ENCODE data around the gene CCDC88C.

CCDC88C gene

DNA sequence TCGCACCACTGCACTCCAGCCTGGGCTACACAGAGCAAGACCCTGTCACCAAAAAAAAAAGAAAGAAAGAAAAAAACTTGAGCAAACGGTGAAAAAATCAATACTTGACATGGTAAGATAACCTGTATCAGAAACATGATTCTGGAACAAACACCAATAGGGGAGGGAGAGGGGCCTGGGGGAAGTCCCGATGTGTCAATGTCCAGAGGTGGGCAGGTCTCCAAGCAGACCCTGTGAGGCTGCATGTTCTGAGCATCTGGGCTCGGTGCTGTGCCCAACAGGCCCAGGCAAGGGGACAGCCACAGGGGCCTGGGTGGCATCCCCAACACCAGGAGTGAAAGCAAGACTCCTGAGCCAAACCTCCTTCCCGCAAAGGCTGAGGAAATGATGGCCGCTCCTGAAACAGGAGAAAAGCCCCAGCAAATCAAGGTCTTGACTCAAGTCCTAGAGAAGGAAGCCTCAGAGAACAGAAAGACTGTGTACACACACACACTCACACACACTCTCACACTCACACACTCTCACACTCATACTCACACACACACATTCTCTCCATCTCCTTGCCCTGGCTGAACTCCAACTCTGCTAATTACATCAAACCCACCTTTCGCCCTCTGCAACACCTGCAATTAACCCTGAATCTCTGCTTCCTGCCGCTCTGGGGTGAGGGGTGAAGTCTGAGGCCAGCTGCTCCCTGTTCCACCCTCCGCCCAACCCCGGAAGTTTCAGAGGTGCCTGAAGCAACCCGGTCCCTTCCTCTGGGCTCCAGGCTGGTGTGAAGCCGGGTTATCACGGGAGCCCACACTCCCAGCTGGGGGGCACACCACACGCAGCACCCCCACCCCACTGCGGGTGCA, 20.4 kb downstream of the CCDC88C start:
- peak; percentile 52 for DNase-seq

DNA sequence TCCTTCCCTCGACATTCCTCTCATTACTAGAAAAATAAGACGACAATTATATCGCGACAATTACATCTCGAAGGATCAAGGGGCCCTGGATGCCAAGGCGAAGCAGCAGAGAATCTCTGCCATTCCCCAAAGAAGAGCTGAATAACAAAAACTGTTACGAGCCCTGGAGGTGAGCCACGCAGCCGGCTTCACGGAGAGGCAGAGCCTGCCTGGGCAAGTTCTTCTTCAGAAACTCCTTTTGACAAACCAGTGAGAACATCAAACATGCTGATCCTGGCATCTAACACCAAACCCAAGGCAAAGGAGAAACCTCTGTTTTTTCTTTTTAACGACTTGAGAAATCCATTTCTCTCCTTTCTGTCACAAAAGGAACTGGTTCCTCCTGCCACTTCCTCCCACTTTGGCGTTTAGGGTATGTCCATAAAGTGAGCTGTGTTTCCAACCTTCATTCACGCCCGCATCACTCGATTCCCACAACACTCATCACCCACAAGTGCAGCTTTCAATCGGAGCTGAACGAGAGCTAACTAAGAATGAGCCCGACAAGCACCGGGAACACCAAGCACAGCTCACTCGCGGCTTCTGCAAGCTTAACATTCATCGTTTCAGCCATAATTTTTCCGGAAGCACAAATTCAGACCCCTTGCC, 21.5 kb downstream of the CCDC88C start:
- DNase-seq, result peak; percentile 58

DNA sequence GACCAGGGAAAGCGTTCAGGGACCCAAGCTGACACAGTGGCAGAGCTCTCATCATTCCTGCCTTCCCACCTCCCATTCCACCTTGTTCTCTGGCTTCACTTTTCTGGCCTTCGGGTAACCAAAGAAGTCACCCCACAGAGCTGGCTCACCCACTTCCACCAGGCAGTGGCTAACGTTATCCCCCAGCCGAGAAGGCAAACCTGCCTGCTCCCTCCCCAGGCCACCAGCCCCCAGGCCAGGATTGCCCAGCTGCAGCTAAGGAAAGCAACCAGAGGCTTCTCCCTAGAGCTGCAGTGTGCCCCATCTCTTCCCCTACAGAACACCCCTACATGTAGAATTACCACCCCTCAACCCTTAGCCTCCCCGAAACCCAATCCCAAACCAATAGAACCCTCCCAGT, 22.2 kb downstream of the CCDC88C start:
- no peak for DNase-seq

DNA sequence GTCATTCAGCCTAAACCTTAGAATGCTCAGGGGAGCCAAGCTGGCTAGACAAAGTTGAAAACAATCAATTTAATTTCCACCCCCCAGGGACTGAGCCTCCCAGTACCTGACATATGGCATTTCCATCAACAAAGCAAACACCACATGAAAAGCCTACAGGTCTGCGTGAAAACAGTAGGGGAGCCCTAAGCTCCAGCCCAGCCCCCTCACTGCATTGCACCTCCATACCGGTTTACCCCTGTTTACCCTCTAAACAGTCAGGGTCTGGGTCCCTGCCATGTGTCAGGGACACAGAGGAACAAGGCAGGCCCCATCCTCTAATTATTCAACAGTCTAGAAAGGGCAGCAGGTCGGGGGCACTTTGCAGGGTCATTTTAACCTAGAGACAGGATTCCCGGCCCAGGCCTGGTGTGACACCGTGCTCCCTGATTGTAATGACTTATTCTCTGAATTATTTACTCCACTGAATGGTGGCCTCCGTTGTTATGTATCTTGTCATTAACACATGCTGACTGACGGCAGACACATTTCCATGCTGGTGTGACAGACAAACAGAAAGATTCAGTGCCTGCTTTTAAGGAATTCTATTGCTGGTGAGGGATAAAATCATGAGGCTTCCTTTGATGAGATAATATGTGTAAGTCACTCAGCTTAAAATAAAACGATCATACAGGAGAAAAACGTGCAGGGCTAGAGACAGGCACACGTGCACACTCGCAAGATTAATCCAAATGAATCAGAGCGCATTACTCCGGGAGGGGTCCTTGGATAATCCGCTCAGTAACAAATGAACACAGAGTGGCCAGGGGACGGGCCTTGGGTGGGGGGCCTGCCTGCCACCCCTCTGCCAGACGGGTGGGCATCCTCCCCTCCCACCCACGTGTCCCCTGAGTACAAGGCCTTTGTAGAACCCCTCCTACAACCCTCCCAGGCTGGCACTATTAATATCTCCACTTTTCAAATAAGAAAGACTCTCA, 23.2 kb downstream of the CCDC88C start:
- DNase-seq, result no peak

DNA sequence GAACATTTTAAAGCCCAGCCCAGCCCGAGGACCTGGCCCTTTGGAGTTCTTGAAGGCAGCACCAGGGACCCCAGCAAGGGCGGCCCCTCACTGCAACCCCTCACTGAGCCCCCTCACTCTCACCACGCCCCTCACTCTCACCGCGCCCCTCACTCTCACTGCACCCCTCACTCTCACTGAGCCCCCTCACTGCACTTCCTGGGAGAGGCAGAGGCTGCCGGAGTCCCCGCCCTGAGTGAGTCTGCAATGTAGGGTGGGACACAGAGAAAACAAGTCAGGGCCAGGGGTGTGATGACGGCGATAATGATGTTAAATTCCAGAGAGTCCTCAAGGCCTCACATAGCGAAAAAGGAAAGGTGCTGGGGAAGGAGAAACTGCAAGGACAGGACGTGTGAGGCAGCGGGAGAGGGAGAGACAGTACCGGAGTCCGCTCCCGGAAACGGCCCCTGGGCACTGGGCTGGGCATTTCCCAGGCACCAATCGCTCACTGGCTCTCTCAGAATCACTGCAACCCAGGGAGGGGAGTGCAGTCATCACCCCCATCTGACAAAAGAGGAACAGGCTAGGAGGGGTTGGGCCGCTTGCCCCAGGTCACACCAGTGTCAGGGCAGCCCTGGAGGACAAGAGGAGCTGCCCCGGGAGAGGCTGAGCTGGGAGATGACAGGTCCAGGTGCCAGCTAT, 24.9 kb downstream of the CCDC88C start:
- no peak for DNase-seq

DNA sequence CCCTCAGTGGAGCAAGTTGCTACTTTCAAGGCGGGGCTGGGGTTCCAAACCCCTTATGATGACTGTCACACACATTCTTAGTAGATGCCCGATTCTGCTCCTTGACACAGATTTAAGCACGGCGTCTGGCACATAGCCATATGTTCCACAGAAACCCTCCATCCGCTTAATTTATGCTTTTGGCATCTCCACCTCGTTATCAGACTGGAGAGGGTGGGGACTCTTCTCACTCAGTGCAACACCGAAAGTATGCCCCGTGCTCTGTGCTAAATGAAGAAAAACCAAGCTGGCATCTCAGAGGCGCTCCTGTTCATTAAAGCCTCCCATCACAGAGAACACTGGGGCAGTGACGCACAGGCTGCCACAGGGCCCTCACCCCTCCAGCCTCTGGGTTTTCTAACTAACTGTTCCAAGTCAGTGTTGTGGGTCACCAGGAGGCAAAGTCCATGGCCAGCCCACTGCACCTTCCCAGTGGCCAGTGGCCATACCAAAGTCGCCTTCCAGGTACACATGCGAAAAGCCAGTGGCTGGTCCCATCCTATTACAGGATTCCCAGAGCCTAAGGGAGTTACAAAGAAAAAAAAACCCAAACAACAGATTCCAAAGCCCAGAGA, 27.3 kb downstream of the CCDC88C start:
- DNase-seq, result no peak

DNA sequence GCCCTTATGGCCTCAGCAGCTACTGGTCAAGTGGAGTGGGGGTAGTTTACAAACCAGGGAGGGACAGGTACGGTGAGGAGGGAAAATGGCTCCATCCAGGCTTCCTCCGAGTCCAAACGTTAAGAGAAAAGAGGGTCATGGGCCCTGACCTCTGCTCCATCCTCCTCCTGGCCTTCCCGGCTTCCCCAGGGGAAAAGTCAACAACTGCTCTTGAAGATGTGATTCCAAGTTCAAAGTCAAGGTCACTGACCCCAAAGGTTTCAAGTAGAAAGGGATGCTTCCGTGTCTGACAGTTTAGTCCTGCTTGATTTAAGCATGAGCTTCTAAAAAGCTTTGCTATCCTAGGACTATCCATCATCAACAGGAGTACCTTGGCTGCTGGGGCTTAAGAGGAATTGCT, 28.5 kb downstream of the CCDC88C start:
- DNase-seq, result no peak

DNA sequence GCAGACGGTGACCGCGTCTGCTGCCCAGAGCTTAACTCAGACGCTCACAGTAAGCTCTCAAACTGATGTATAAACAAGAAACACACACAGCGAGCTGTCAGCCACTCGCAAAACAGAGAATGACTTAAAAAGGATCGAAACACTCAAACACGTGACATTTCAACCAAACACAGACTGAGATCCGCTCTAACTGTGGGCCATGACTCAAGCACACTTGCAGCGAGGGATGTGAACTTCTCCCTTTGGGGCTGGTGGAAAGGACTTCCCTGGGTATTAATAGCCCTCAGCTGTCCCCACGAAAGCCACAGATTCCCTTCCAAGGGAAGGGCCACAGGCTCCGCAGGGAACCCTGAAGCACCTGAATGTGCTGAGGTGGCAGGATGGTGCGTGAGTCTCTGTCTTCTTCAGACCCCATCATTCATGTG, 29.1 kb downstream of the CCDC88C start:
- DNase-seq, result no peak

DNA sequence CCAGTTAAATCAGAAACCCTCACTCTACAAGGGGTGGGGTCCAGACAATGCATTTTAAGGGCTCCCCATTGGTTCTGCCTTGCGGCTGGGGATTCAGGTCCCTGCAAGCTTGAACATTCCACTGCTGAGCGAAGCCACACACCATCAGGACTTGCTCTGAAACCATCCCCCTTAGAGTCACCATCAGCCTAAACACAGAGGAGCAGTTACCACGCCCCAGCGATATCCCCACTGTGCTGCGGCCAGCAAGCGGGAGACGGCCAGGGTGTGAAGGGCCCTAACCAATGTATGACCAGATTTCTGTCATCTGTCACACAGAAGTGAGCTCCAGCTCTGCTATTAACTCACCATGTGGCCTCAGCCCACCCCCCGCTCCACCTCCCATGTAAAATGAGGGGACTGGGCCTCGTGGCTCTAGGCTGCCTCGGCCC, 29.7 kb downstream of the CCDC88C start:
- no peak for DNase-seq

DNA sequence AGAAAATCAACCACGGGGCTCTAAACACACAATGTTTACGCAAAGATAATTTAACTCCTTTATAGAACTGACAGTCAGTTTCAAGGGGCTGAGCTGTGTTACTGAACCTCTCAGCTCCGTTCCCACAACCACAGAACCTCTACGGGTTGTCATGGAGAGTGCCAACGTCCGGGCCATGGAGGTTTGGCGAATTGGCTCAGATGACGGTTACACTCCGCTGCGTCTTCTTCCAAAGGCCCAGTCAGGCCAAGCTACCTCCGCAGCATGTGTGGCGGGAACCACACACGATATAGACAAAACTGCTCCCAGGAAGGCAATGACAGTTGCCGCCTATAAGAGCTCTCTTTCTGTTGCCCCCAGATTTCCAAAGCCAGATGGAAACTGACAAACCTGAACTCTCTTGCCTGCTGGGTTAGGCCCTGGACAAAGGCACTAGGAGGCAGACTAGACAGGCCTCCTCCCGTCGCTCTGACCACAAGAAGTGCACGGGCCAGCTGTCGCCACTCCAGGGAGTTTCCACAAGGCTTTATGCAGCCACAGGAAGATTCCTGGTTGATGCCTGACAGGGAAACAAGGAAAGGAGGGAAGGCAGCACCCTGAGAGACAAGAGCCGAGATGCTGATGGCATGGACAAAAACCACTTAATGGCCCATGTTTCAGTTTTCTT, 30.3 kb downstream of the CCDC88C start:
- DNase-seq, result peak; percentile 70

DNA sequence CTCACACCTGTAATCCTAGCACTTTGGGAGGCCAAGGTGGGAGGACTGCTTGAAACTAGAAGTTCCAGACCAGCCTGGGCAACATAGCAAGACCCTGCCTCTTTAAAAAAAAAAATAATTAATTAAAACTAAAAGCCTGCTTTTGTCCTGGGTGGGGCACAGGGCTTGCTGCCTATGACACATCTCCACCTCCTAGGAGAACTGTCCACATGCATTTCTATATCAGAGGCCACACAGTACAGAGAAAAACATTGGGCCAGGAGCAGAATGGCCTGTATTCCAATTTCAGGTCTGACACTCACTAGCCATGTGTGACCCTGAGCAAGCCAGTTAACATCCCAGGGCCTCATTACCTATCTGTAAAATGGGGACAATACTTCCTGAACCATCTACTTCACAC, 31.9 kb downstream of the CCDC88C start:
- no peak for DNase-seq

DNA sequence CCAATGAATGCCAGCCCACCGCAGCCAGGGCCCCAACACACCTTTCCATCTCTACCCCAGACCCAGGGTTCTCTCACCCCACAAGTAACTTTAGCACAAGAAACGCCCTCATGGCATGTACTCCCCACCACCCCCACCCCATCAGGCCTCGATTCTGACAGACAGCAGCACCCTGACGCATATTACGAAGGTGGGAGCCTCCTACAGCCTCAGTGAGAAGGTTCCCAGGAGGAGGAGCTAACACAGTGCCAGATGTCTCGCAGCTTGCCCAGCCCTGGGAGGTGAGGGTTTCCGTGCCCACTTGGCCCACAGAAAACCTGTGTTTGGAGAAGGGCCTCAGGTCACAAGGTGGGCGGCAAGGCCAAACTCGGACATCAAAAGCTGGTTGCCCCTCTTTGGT, 32.4 kb downstream of the CCDC88C start:
- no peak for DNase-seq

DNA sequence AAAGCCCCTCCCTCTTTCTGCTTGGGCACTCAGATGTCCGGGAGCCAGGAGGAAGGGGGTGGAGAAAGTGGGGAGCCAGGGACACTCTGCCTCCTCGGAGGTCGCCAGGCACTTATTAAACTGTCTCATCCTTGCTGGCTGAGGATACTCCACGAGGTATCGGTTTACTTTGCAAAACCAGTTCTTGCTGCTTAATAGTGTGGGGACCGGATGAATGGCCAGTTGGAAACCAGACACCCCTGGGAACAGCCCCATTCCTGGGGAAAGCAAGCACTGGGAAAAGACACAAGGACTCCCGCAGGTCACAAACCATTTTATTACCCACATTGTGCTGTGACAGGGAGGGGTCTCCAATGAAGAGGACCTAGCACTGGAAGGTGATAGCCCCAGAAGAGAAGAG, 34.2 kb downstream of the CCDC88C start:
- peak; percentile 87 for DNase-seq

DNA sequence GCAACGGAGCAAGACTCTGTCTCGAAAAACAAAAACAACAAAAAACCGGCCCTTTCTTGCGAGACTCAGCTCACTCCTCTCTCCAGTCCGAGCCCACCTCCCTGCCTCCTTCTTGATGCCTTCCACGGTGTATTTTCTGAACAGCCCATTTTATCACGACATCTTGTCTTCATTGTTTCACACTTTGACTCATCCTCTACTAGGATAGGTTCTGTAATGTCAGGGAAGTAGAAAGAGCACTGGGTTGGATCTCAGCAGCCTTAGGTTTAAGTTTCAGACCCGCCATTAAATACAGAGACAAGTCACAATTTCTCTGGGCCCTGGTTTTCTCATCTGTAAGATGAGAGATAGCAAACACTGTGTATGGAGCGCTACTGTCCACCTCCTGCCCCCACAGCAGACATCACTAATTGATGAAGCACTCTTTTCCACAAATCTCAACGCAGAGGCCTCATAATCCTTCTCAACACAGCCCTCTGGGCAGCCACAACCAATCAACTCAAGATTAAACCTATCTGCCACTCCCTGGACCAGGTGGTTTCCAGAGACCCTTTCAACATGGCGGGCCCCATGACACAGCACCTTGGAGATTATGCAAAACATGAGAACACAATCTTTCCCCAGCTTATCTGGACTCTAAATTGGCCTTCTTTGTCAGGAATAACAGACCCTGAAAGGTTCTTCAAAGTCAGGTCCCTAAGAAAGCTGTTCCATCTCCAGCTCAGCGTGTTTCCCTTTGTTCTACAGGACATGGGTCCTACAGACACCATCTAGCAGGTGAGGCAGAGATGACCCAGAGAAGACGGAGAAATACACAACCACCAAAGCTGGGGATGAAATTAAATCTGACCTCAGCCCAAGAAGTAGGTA, 35.6 kb downstream of the CCDC88C start:
- peak; percentile 60 for DNase-seq

DNA sequence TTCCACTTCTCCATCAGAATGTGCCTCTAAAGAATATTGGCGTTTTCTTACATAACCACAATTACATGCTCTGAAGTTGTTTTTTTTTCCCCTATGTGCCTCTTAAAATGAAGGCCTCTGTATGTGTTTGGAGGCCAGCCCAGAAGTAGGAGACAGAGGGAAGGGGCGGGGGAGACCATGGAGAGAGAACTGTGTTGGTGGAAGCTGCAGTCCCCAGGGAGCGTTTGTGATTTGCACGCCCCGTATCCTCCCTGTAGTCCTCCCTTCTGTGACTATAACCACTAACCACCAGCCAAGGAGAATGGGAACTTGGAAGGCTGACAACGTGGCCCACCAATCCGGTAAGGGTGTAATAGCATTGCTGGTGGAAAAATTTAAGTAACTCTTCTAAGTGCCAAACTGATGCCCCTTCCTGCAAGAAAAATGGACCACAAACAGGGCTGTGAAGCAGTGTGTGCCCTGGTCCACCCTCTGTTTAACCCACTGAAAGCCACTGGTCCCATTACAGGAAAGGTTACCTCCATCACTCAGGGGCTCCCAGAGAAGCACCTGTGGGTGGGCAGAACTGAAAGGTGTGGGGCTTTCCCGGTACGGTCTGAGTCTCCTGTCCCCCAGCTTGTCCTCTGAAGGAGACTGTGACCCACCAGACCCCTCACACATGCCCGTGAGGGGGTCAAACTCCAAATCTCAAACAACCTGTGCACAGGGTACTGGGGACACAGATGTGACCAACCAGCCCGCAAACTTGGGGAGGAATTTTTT, 36.8 kb downstream of the CCDC88C start:
- DNase-seq, result peak; percentile 25

DNA sequence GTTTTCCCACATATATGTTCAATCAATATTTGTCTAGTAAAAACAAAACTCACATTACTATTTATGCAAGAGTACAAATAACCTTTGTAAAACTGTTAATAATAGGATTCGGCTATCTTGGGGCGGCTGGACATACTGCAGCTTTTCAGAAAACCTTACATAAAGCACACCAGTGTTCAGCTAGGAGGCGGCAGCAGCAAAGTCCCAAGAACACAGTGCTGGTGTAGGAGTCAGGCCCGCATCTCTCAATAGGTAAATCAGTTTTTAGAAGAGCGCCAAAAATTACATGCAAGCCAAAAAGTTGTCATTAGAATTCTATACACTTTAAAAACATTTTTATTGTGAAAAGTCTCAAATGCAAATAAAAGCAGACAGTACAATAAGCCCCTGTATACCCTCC, 37.5 kb downstream of the CCDC88C start:
- no peak for DNase-seq

DNA sequence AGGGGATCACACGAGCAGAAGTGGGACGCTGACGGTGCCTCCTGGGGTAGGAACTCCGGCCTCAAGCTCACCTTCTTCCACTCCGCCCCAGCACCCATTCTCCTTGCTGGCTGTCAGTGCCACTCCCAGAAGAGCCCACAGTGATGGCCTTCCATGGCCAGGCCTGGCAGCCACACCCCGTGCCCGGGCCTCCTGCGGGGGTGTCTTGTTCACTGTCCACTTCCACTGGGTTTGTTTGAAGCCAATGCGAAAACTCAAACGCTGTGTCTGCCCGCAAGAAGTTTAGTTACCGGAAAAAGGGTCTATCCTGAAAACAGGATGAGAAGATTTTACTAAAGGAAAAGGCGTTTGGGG, 38.1 kb downstream of the CCDC88C start:
- DNase-seq, result no peak

DNA sequence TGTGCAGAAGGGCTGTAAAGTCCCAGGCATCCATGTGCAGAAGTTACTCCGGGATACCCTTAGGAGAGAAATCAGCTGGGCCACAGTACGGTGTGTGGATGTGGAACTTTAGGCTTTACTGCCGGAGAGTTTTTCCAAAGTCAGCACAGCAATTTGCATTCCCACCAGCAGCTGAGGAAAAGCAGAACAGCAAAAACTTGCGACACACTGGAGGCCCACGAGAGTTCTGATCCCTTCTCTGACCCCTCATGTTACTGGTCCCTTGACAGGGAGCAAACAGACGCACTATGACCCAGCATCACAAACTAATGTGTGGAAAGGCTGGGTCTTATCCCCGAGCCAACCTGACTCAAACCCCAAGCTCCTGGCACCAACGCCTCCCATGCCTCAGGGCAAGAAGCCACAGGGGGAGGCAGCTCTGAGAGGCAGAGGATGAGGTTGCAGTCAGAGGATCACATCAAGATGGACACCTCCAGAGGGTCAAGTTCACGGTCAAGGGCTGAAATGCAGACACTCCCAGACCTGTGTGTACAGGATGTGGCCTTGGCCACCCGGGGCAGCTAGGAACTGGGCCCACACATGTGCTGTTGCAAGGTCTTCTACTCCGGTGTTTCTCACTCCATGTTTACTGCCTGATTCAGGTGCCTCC, 38.6 kb downstream of the CCDC88C start:
- DNase-seq, result no peak
